Measurements from ENCODE around the gene IL33.

GRCh38 chr9:6304232-6304631 is 88.6 kb downstream of the IL33 start:
- no peak for TF ChIP-seq CTCF (optimal IDR thresholded peaks at IDR 0.05 in 1 of 3, IDR thresholded peaks at IDR 0.05 in 1 of 3, conservative IDR thresholded peaks at IDR 0.05 in 1 of 3; ENCODE audit: extremely low read depth in 1 of 3, insufficient read depth in 2 of 3, low read length in 3 of 3)
- TF ChIP-seq EZH2 (IDR thresholded peaks at IDR 0.05; ENCODE audit: low read length): no peak

Data from keratinocyte (primary cell).